GM19452 (cell line): ENCODE results near the gene DLG1.

ENCODE experiments used
- ATAC-seq: cut with Tn5 transposase; IDR thresholded peaks from one replicate; pipeline ENCODE4 v1.9.1; 2021; ENCODE audit not compliant: unreplicated experiment

Gene DLG1

GRCh38 chr3:197183582-197183981, 114.8 kb downstream of the DLG1 start:
- no peak for ATAC-seq

GRCh38 chr3:197181741-197182140, 116.7 kb downstream of the DLG1 start:
- ATAC-seq = no peak

- no peak for ATAC-seq
Measured at GRCh38 chr3:197178998-197179397, 119.4 kb downstream of the DLG1 start.

- no peak for ATAC-seq
Measured at GRCh38 chr3:197175503-197175902, 122.9 kb downstream of the DLG1 start.

GRCh38 chr3:197174927-197175326, 123.5 kb downstream of the DLG1 start:
- ATAC-seq = no peak

- ATAC-seq = no peak
Measured at GRCh38 chr3:197173620-197174019, 124.8 kb downstream of the DLG1 start.

GRCh38 chr3:197171481-197172067, 126.8 kb downstream of the DLG1 start:
- ATAC-seq = no peak

- no peak for ATAC-seq
Measured at GRCh38 chr3:197169028-197169427, 129.4 kb downstream of the DLG1 start.

GRCh38 chr3:197168606-197169005, 129.8 kb downstream of the DLG1 start:
- ATAC-seq = no peak

GRCh38 chr3:197168063-197168462, 130.3 kb downstream of the DLG1 start:
- ATAC-seq = no peak

GRCh38 chr3:197167549-197167948, 130.9 kb downstream of the DLG1 start:
- ATAC-seq = no peak

GRCh38 chr3:197165890-197166289, 132.5 kb downstream of the DLG1 start:
- ATAC-seq = no peak

- no peak for ATAC-seq
Measured at GRCh38 chr3:197155046-197155445, 143.4 kb downstream of the DLG1 start.

GRCh38 chr3:197151580-197151979, 146.8 kb downstream of the DLG1 start:
- ATAC-seq = no peak

- ATAC-seq = no peak
Measured at GRCh38 chr3:197149528-197149927, 148.9 kb downstream of the DLG1 start.

- ATAC-seq = no peak
Measured at GRCh38 chr3:197144188-197144587, 154.2 kb downstream of the DLG1 start.

- no peak for ATAC-seq
Measured at GRCh38 chr3:197139586-197139985, 158.8 kb downstream of the DLG1 start.

GRCh38 chr3:197137751-197138150, 160.7 kb downstream of the DLG1 start:
- no peak for ATAC-seq

- no peak for ATAC-seq
Measured at GRCh38 chr3:197136744-197137143, 161.7 kb downstream of the DLG1 start.

- ATAC-seq = no peak
Measured at GRCh38 chr3:197135212-197135611, 163.2 kb downstream of the DLG1 start.

GRCh38 chr3:197132916-197133530, 165.4 kb downstream of the DLG1 start:
- ATAC-seq = no peak

GRCh38 chr3:197125636-197126035, 172.8 kb downstream of the DLG1 start:
- no peak for ATAC-seq

- no peak for ATAC-seq
Measured at GRCh38 chr3:197124713-197125112, 173.7 kb downstream of the DLG1 start.
